Esophagus muscularis mucosa (tissue), 3 donors: ENCODE measurements around the gene LYSMD4.
A peak's percentile ranks its signal among the peaks of the same experiment; 100 is the strongest.

Source experiments
- POLR2A ChIP-seq: fragments of 450-650 bp; IDR thresholded peaks from one replicate; pipeline ENCODE4 v1.6.1; 2017; ENCODE audit warnings: antibody characterized with exemption, moderate library complexity, mild to moderate bottlenecking, low read depth
- POLR2AphosphoS5 ChIP-seq, 2 donors: sonication (generic); formaldehyde crosslinking; IDR thresholded peaks; one replicate each; pipeline ENCODE4 v1.6.1; 2017; ENCODE audit warnings: antibody characterized with exemption in 2 of 2
- TF ChIP-seq, protein P1 (sequence below), 3 experiments: fragments of 200-600 bp in 2 of 3; fragments of 450-650 bp in 1 of 3; sonication (generic) in 2 of 3; IDR thresholded peaks; one replicate each; pipeline ENCODE4 v1.5.1; 2017 to 2019; ENCODE audit warnings: antibody characterized with exemption in 3 of 3, mild to moderate bottlenecking in 2 of 3, moderate library complexity in 1 of 3

- TF ChIP-seq, protein P1, sequence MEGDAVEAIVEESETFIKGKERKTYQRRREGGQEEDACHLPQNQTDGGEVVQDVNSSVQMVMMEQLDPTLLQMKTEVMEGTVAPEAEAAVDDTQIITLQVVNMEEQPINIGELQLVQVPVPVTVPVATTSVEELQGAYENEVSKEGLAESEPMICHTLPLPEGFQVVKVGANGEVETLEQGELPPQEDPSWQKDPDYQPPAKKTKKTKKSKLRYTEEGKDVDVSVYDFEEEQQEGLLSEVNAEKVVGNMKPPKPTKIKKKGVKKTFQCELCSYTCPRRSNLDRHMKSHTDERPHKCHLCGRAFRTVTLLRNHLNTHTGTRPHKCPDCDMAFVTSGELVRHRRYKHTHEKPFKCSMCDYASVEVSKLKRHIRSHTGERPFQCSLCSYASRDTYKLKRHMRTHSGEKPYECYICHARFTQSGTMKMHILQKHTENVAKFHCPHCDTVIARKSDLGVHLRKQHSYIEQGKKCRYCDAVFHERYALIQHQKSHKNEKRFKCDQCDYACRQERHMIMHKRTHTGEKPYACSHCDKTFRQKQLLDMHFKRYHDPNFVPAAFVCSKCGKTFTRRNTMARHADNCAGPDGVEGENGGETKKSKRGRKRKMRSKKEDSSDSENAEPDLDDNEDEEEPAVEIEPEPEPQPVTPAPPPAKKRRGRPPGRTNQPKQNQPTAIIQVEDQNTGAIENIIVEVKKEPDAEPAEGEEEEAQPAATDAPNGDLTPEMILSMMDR (IDR thresholded peaks at IDR 0.05), result no peak
- TF ChIP-seq POLR2AphosphoS5 (IDR thresholded peaks at IDR 0.05) (peak; percentile 77 to 88), POLR2A (no peak)
Observed at GRCh38 chr15:99708563-99708962, 24.7 kb downstream of the LYSMD4 start.
